GM12878 (cell line): ENCODE results near the gene FCGR1A. TPM values are rescaled to one million over a fixed set of nuclear protein-coding genes. Genes with fewer than 3 reads are reported as not detected.
"Not testable (repeated sequence)": the region's sequence is repeated elsewhere in the genome, so short reads cannot be mapped to it uniquely, and the experiment has no call there.

Experiments
- ATAC-seq: fragments of 200-7000 bp; cut with Tn5 transposase; 3 replicates; pipeline ENCODE4 v1.9.1; 2020; ENCODE audit warnings: mild to moderate bottlenecking, moderate library complexity
- BruUV-seq: library from RNA; stranded (reverse); fragments of 400-500 nt; replicated peaks from 2 replicates; lab custom pipeline; 2021; lab: Mats Ljungman, UMichigan
- CTCF ChIA-PET: fragments of 300-600 bp; sonication (Branson Sonifier 250); formaldehyde crosslinking; extraction: SDS; loops from one replicate; lab custom pipeline; 2021; ENCODE audit warnings: inconsistent platforms; lab: Yijun Ruan, JAX
- POLR2A ChIA-PET: fragments of 350-600 bp; formaldehyde crosslinking; extraction: SDS; loops from one replicate; lab custom pipeline; 2021; ENCODE audit warnings: inconsistent platforms; lab: Charles Lee
- RAD21 ChIA-PET: fragments of 300-600 bp; sonication (Branson Sonifier 250); formaldehyde crosslinking; loops from one replicate; lab custom pipeline; 2023; ENCODE audit warnings: antibody characterized with exemption; ENCODE audit not compliant: unreplicated experiment; lab: Charles Lee
- SMC1A ChIA-PET: fragments of 300-600 bp; sonication (Branson Sonifier 250); formaldehyde crosslinking; loops from one replicate; lab custom pipeline; 2023; ENCODE audit not compliant: unreplicated experiment, uncharacterized antibody; lab: Charles Lee
- DNase-seq: peaks from one replicate; pipeline ENCODE4 v3.0.0-alpha.2; 2011; ENCODE audit warnings: low read depth, low spot score
- FAIRE-seq: peaks from 3 replicates; lab custom pipeline; 2011; peaks lifted over from hg19 to GRCh38; lab: Jason Lieb, UNC
- H2AFZ ChIP-seq: 2 replicates; pipeline ENCODE4 v1.6.0; 2011; ENCODE audit warnings: low read depth, low read length, control low read depth; ENCODE audit not compliant: control insufficient read depth
- H3K27ac ChIP-seq: 2 replicates; pipeline ENCODE4 v1.5.1; 2011; ENCODE audit warnings: control low read depth; ENCODE audit not compliant: control insufficient read depth, insufficient read depth
- H3K27me3 ChIP-seq, 2 experiments: replicated peaks in 1 of 2; 2 replicates each; pipeline versions ENCODE4 v1.6.0 to v1.6.1; 2011; ENCODE audit warnings: low read length in 1 of 2; ENCODE audit not compliant: control insufficient read depth in 2 of 2, insufficient read depth in 2 of 2
- H3K36me3 ChIP-seq, 2 experiments: 2 replicates each; pipeline ENCODE4 v1.5.1; 2011; ENCODE audit warnings: low read length in 1 of 2; ENCODE audit not compliant: control insufficient read depth in 2 of 2, insufficient read depth in 2 of 2
- H3K4me1 ChIP-seq: 2 replicates; pipeline ENCODE4 v1.6.1; 2011; ENCODE audit warnings: mild to moderate bottlenecking, low read length, moderate library complexity, mixed read lengths; ENCODE audit not compliant: control insufficient read depth, insufficient read depth
- H3K4me2 ChIP-seq: 2 replicates; pipeline ENCODE4 v1.6.0; 2011; ENCODE audit warnings: control low read depth; ENCODE audit not compliant: control insufficient read depth, insufficient read depth
- H3K4me3 ChIP-seq: fragments of 200-600 bp; sonication (generic); 2 replicates; pipeline ENCODE4 v1.5.1; 2016
- H3K79me2 ChIP-seq: 2 replicates; pipeline ENCODE4 v1.6.0; 2011; ENCODE audit warnings: low read length; ENCODE audit not compliant: control insufficient read depth, insufficient read depth
- H3K9ac ChIP-seq: 2 replicates; pipeline ENCODE4 v1.8.0; 2011; ENCODE audit warnings: low read length, control low read depth, mixed read lengths; ENCODE audit not compliant: control insufficient read depth, insufficient read depth
- H3K9me3 ChIP-seq: replicated peaks from 3 replicates; pipeline ENCODE4 v1.5.1; 2011; ENCODE audit warnings: mild to moderate bottlenecking, low read length; ENCODE audit not compliant: control insufficient read depth, insufficient read depth
- H4K20me1 ChIP-seq: 2 replicates; pipeline ENCODE4 v1.6.0; 2011; ENCODE audit not compliant: control insufficient read depth, insufficient read depth
- WGBS: methylation state at CpG from one replicate; pipeline ENCODE4 v1.1.6; 2016; ENCODE audit warnings: low lambda C conversion rate; ENCODE audit not compliant: insufficient replicate concordance, insufficient coverage; ENCODE audit errors: missing lambda C conversion rate; 5-methylcytosine and 5-hydroxymethylcytosine counted together
- in situ Hi-C: fragments of 300-500 bp; cut with MboI; formaldehyde crosslinking; loops from 9 replicates; pipeline ENCODE4 v1.14.3; 2018; ENCODE audit warnings: mixed read lengths
- intact Hi-C: fragments of 100-400 bp; cut with micrococcal nuclease; formaldehyde crosslinking; loops from one replicate; pipeline ENCODE4 v1.14.2; 2022; ENCODE audit not compliant: unreplicated experiment
- polyA plus RNA-seq, 11 experiments: library from polyadenylated mRNA; depleted of rRNA in 4 of 11; unstranded in 6 of 11; stranded (reverse) in 5 of 11; fragments of >200 nt; fragmentation: Nextera tagmentation in 4 of 11; fragmentation: Illumina TruSeq in 1 of 11; extraction: Ambion mirVana in 4 of 11; extraction: Trizol in 1 of 11; gene quantifications; 1 replicate in 1 of 11; 2 replicates in 10 of 11; pipeline versions ENCODE4 v1.2.1 to v1.2.3, GENCODE V29; 2011 to 2016; ENCODE audit warnings: inconsistent platforms in 2 of 11, missing spikeins in 2 of 11, low read depth in 1 of 11
- total RNA-seq, 4 experiments: library from RNA; depleted of rRNA in 3 of 4; stranded (reverse); fragments of >200 nt in 3 of 4; fragmentation: Illumina TruSeq in 1 of 4; extraction: Trizol in 1 of 4; gene quantifications; 2 replicates each; pipeline versions ENCODE4 v1.2.1 to v1.2.3, GENCODE V29; 2013 to 2021

The FCGR1A gene
- total and polyA plus RNA-seq, 10 of the 15 experiments (the other 5 are each of a cell fraction or from before 2014, with no cell fraction given) = not detected

- DNase-seq, intact Hi-C loops, ATAC-seq, H3K27me3 ChIP-seq, H3K27ac ChIP-seq, SMC1A ChIA-PET, H3K4me3 ChIP-seq, H3K79me2 ChIP-seq, H3K9me3 ChIP-seq, H3K4me1 ChIP-seq, in situ Hi-C loops, H3K9ac ChIP-seq, H4K20me1 ChIP-seq, FAIRE-seq, H3K36me3 ChIP-seq, BruUV-seq, CTCF ChIA-PET, H3K4me2 ChIP-seq, POLR2A ChIA-PET, RAD21 ChIA-PET, H2AFZ ChIP-seq: not testable (repeated sequence)
- 61% methylated on average over 3 of the region's 4 CpGs for WGBS
Observed at GRCh38 chr1:149770661-149771060, 11.8 kb upstream of the FCGR1A start.

- H3K27ac ChIP-seq, intact Hi-C loops, H3K4me1 ChIP-seq, BruUV-seq, DNase-seq, H3K9me3 ChIP-seq, in situ Hi-C loops, H3K36me3 ChIP-seq, H3K79me2 ChIP-seq, H3K27me3 ChIP-seq, H3K4me2 ChIP-seq, FAIRE-seq, H4K20me1 ChIP-seq, H3K9ac ChIP-seq, H2AFZ ChIP-seq, RAD21 ChIA-PET, H3K4me3 ChIP-seq, SMC1A ChIA-PET, POLR2A ChIA-PET, CTCF ChIA-PET: not testable (repeated sequence)
- no CpG with 5 or more reads among the region's 4 CpGs for WGBS
- ATAC-seq = peak; percentile 99
Observed at GRCh38 chr1:149771653-149772425, 10.7 kb upstream of the FCGR1A start.

DNA sequence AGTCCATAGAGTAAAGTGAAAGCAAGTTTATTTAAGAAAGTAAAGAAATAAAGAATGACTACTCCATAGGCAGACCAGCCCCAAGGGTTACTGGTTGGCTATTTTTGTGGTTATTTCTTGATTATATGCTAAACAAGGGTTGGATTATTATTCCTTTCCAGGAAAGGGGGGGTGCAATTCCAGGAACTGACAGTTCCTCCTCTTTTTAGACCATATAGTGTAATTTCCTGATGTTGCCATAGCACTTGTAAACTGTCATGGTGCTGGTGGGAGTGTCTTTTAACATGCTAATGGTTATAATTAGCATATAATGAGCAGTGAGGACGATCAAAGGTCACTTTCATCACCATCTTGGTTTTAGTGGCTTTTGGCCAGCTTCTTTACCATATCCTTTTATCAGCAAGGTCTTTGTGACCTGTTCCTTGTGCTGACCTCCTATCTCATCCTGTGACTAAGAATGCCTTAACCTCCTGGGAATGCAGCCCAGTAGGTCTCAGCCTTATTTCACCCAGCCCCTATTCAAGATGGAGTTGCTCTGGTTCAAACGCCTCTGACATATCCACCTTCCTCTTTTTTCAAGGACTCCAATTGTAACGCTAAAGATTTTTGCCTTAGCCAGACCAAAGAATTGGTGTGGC, 6.9 kb upstream of the FCGR1A start:
- POLR2A ChIA-PET, H3K4me2 ChIP-seq, intact Hi-C loops, BruUV-seq, SMC1A ChIA-PET, CTCF ChIA-PET, H3K4me3 ChIP-seq, H3K36me3 ChIP-seq, in situ Hi-C loops, FAIRE-seq, H3K4me1 ChIP-seq, H3K9me3 ChIP-seq, H2AFZ ChIP-seq, DNase-seq, ATAC-seq, H3K27me3 ChIP-seq, H3K9ac ChIP-seq, RAD21 ChIA-PET, H4K20me1 ChIP-seq, H3K27ac ChIP-seq, H3K79me2 ChIP-seq: not testable (repeated sequence)
- WGBS = 0% methylated on average over 1 of the region's 3 CpGs

DNA sequence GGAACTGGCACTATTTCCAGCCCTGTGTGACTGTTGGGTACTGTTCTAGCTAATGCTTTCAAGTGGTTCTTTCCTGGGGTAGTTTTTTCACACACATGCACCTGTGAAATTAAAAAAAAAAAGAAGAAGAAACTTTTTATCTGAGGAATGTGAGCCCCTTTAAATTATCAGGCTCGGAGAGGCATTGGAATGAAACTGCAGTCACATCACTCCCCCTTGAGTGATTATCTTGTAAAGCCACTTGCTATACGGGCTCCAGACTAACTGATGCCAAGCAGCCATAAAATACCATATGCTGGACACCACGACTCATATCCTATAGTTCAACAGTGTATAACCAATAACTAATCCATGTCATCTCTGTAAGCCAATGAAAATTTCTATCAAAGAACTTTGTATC, 5.4 kb upstream of the FCGR1A start:
- H3K36me3 ChIP-seq, H3K4me2 ChIP-seq, CTCF ChIA-PET, H4K20me1 ChIP-seq, H3K9ac ChIP-seq, SMC1A ChIA-PET, BruUV-seq, H3K9me3 ChIP-seq, H3K79me2 ChIP-seq, H3K27me3 ChIP-seq, POLR2A ChIA-PET, H3K4me1 ChIP-seq, H3K27ac ChIP-seq, in situ Hi-C loops, DNase-seq, RAD21 ChIA-PET, H2AFZ ChIP-seq, H3K4me3 ChIP-seq, intact Hi-C loops, FAIRE-seq, ATAC-seq: not testable (repeated sequence)
- WGBS = 14% methylated on average over 2 of the region's 3 CpGs
